GM18909 (cell line): Measurements from ENCODE around the gene GLB1L2.

Experiments used
- ATAC-seq: cut with Tn5 transposase; IDR thresholded peaks from one replicate; pipeline ENCODE4 v1.9.1; 2021; ENCODE audit warnings: mild to moderate bottlenecking; ENCODE audit not compliant: unreplicated experiment, poor library complexity

The GLB1L2 gene

GRCh38 chr11:134399293-134399654 lies 67.5 kb downstream of the GLB1L2 start:
- no peak for ATAC-seq

- no peak for ATAC-seq
Observed at GRCh38 chr11:134399996-134400395, 68.2 kb downstream of the GLB1L2 start.

- ATAC-seq = no peak
Observed at GRCh38 chr11:134401825-134402809, 70.3 kb downstream of the GLB1L2 start.

DNA sequence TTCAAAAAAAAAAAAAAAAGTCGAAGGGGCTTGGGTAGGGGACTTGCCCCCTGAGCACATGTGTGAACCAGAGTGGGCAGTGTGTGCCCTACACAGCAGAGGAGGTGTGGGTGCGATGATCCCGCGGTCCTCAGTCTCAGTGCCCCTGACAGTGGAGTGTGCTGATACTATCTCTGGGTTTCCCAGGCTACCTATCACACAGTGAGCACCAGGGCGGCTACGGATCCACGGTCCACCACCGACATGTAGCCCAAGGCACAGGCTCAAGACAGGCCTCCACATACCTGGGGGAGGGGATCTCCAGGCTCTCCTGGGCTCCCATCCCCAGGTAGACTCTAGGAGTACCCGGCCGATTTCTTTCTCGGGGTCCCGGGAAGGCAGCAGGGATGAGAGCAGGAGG lies 71.1 kb downstream of the GLB1L2 start:
- no peak for ATAC-seq

GRCh38 chr11:134404575-134405341 lies 73.0 kb downstream of the GLB1L2 start:
- ATAC-seq = no peak

GRCh38 chr11:134405436-134405835 lies 73.6 kb downstream of the GLB1L2 start:
- no peak for ATAC-seq

GRCh38 chr11:134405841-134406240 lies 74.1 kb downstream of the GLB1L2 start:
- ATAC-seq = no peak

- ATAC-seq = no peak
Observed at GRCh38 chr11:134406264-134407185, 74.7 kb downstream of the GLB1L2 start.

- no peak for ATAC-seq
Observed at GRCh38 chr11:134407321-134407828, 75.6 kb downstream of the GLB1L2 start.

DNA sequence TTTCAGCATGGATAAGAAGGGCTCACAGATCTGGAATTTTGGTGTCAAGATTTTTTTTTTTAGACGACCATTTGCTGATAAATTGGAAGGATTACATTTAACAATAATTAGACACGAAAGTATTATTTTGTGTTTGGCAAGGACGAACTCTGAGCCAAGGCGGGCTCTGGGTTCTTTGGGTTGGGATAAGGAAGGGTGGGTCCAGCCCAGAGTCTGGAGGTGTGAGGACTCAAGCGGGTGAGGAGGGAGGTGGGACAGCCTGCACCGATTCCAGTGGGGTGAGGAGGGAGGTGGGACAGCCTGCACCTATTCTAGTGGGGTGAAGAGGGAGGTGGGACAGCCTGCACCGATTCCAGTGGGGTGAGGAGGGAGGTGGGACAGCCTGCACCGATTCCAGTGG lies 76.1 kb downstream of the GLB1L2 start:
- no peak for ATAC-seq

DNA sequence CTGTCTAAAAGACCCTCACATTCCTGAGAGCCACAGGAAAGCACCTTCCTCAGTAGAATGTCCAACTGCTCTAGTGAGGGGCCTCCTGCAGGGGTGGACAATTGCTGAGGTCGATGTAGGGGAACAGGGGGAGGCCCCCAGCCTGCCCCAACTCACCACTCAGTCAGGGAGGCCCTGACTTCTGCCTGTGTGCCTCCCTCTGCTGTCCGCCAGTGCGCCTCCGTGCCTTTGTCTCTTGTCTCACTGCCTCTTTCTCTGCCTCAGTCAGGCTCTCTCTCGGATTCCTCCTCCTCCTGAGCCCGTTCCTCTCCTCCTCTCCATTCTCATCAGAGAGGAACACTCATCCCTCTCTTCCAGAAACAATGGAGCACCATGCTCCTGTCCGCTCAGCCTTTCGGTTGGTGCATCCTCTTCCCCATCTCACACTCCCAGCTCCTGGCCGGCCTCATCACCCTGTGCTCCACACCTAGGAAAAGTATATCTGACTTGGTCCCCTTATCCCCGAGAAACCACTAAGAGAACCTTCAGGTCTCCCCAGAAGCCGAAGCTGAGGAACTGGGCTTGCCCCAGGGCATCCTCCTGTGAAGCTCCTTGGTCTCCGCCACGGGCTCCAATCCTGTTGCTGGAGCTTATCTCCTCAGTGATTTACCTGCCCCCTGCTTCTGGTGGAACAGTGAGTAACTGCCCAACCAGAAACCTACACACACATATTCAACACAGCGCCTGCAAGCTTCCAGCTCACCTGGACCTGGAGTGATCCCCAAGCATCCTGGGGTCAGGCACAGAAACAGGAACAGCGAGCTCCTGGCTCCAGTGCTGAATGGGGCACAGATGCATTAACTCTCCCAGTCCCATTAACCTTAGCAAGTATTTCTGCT lies 78.0 kb downstream of the GLB1L2 start:
- ATAC-seq = no peak

DNA sequence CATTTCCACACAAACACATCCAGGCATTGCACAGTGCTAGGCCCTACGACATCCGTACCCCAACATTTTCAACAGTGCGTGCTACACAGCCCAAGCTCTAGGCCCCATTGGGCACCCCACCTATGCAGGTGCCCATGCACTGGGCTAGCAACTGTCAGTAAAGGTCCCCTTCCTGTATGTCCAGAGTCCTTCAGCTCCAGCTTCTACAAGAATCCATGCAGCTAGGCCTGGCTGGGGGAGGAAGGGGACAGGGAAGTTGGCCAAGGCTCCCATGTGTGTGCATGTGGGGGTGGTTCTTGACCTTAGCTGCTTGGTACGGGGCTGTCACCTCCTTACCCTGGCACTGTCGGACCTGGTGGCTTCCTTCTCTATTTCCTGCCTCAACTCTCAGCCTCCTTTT lies 79.0 kb downstream of the GLB1L2 start:
- ATAC-seq = no peak

DNA sequence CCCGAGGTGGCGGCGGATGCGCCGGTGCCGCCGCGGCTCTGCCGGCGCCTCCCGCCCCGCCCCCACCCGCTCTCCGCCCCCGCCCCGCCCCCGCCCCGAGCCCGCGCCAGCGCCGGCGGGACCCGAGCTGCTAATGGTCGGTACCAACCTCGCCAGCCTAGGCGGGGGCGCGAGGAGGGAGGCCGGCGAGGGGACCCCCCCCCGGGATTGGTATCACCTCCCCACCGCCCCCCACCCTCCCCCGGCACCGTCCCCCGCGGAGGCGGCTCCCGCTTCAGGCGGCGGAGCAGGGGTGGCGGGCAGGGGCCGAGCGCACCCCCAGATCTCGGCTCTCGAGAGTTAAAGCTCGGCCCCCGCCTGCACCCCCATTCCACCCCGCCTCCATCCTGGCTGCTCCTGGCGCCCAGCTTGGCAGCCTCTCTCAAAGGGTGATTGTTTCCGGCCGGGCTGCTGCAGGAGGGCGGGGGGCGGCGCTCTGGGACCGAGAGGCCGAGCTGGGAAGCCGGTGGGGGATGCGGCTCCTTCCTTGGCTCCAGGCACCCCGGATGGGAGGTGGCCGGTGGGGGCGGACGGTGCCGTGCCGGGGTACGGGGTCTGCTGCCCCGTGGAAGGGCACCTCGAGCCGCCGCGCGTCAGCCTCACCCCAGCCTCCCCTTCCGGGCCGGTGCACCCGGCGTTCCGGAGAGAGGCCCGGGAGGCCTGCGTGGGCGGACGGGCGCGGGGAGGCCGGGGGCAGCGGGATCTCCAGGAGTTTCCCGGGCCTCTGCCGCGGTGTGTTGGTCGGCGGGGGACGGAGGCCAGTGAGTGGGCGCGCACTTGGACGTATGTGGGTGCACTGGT lies 80.6 kb downstream of the GLB1L2 start, which contains the start of gene B3GAT1:
Gene B3GAT1, minus strand, starts transcription at position 40 of the 840 bp plus-strand sequence. CDS start 24,583 bp downstream, outside the sequence.
- ATAC-seq = no peak

- no peak for ATAC-seq
Observed at GRCh38 chr11:134413043-134413825, 81.4 kb downstream of the GLB1L2 start.

DNA sequence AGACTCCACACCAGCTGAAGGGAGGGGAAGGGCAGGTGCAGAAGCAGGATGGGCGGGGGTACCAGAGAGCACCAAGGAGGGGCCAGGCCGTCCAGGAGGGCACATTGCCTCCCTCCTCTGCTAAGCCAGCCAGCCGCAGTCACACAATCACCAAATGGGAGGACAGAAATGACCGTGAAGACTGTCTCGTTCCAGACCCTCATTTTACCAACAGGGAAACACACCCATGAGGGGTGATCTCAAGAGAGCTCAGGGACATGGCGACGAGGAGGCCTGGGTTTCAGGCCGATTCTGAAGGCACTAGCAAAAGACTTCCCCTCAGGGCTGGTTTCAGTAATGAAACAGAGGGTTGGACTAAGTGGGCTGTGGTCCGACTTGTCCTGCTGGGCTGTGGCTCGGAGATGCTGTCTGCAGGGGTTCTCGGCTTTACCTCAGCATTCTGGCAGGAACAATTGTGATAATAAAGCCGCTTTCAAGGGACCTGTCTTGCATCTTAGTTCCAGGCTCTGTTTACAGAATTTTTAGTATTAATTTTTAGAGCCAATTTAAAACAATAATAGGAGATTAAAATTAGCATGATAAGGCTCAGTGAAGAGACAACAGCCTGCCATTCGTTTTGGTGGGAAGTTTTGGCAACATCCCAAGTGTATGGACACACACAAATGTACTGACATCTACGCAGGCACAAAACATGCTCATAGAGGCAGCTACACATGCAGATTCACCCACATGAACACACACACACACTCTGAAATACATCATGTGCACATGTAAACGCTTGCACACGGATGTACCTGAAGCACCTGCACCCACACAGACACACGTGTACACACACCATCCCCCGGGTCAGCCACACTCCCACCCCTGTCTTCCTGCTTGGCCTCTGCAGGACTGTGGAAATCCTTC lies 82.3 kb downstream of the GLB1L2 start:
- no peak for ATAC-seq
